Measurements from ENCODE around the gene ALPL. TPM values are rescaled to one million over a fixed set of nuclear protein-coding genes. Genes with fewer than 3 reads are reported as not detected.

Gene ALPL
- total and polyA plus RNA-seq, 10 donors, result 19.5 to 222 (median 58.1) TPM

- intact Hi-C loops (cut with DNase I; ENCODE audit: low total_unique reads), result no loop called here
- DNase-seq, result no peak
- peak overlapping the region in 1 of 8 donors; percentile 42 for H3K4me3 ChIP-seq
- H3K27me3 ChIP-seq (replicated peaks in 1 of 7), result peaks cover 0 to 58% (median 0%) of the 10 kb centered on the region in 7 donors
- no peak for TF ChIP-seq POLR2AphosphoS5 (IDR thresholded peaks at IDR 0.05)
- no peak for TF ChIP-seq POLR2A (IDR thresholded peaks at IDR 0.05)
- TF ChIP-seq CTCF (IDR thresholded peaks at IDR 0.05 in 8 of 11, conservative IDR thresholded peaks at IDR 0.05 in 3 of 11), result no peak
- H3K9me3 ChIP-seq, result no peaks in the 10 kb centered on the region
- 63 to 71% (median 67%) methylated on average over 8 to 10 of the region's 10 CpGs for WGBS, 5 donors
- H3K36me3 ChIP-seq, result no peaks in the 10 kb centered on the region
- H3K4me1 ChIP-seq, result peaks cover 0 to 33% (median 8%) of the 10 kb centered on the region in 6 donors
- H3K27ac ChIP-seq, result peak overlapping the region in 5 of 8 donors; percentile 8 to 91 (median 82)
Observed at GRCh38 chr1:21584096-21584495, 74.9 kb downstream of the ALPL start.

- H3K36me3 ChIP-seq, result no peaks in the 10 kb centered on the region
- intact Hi-C loops (cut with DNase I; ENCODE audit: low total_unique reads), result no loop called here
- 62 to 80% (median 68%) methylated on average over 9 of the region's 9 CpGs for WGBS, 5 donors
Observed at GRCh38 chr1:21585037-21585436, 75.8 kb downstream of the ALPL start.

GRCh38 chr1:21586222-21586621 lies 77.0 kb downstream of the ALPL start:
- Histone ChIP-seq H3K4me3 (no peak overlapping the region), H3K4me1 (peaks cover 0 to 47% (median 15%) of the 10 kb centered on the region in 6 donors), H3K36me3 (no peaks in the 10 kb centered on the region), H3K9me3 (no peaks in the 10 kb centered on the region), H3K27me3 (replicated peaks in 1 of 7) (peaks cover 0 to 72% (median 0%) of the 10 kb centered on the region in 7 donors), H3K27ac (peak overlapping the region in 2 of 8 donors; percentile 82 to 91)
- no peak for TF ChIP-seq CTCF (IDR thresholded peaks at IDR 0.05 in 8 of 11, conservative IDR thresholded peaks at IDR 0.05 in 3 of 11)
- TF ChIP-seq POLR2AphosphoS5 (IDR thresholded peaks at IDR 0.05), result no peak
- no peak for TF ChIP-seq POLR2A (IDR thresholded peaks at IDR 0.05)
- DNase-seq, result no peak
- intact Hi-C loops (cut with DNase I; ENCODE audit: low total_unique reads), result no loop called here
- 72 to 86% (median 78%) methylated on average over 6 to 12 of the region's 12 CpGs for WGBS, 5 donors

More at GRCh38 chr1:21585037-21585436, 75.8 kb downstream of the ALPL start:
- Histone ChIP-seq H3K27ac (peak overlapping the region in 2 of 8 donors; percentile 82 to 91), H3K27me3 (replicated peaks in 1 of 7) (peaks cover 0 to 66% (median 0%) of the 10 kb centered on the region in 7 donors), H3K9me3 (no peaks in the 10 kb centered on the region), H3K4me3 (no peak overlapping the region), H3K4me1 (peaks cover 0 to 35% (median 9%) of the 10 kb centered on the region in 6 donors)
- DNase-seq, result no peak
- TF ChIP-seq POLR2A (IDR thresholded peaks at IDR 0.05) (no peak), CTCF (IDR thresholded peaks at IDR 0.05 in 8 of 11, conservative IDR thresholded peaks at IDR 0.05 in 3 of 11) (no peak), POLR2AphosphoS5 (IDR thresholded peaks at IDR 0.05) (no peak)

- intact Hi-C loops (cut with DNase I; ENCODE audit: low total_unique reads), result no loop called here
- no peak for TF ChIP-seq CTCF (IDR thresholded peaks at IDR 0.05 in 8 of 11, conservative IDR thresholded peaks at IDR 0.05 in 3 of 11)
- no peak for TF ChIP-seq POLR2A (IDR thresholded peaks at IDR 0.05)
- peak in 1 of 3 donors; percentile 42 for TF ChIP-seq POLR2AphosphoS5 (IDR thresholded peaks at IDR 0.05)
- H3K27me3 ChIP-seq (replicated peaks in 1 of 7), result peaks cover 0 to 79% (median 0%) of the 10 kb centered on the region in 7 donors
- no peak for DNase-seq
- H3K4me3 ChIP-seq, result no peak overlapping the region
- peaks cover 0 to 52% (median 15%) of the 10 kb centered on the region in 6 donors for H3K4me1 ChIP-seq
- H3K36me3 ChIP-seq, result no peaks in the 10 kb centered on the region
- no peaks in the 10 kb centered on the region for H3K9me3 ChIP-seq
- H3K27ac ChIP-seq, result peak overlapping the region in 1 of 8 donors; percentile 91
- 41 to 60% (median 50%) methylated on average over 14 to 24 of the region's 24 CpGs for WGBS, 5 donors
Observed at GRCh38 chr1:21586846-21587601, 77.8 kb downstream of the ALPL start.
